Panc1 (cell line): ENCODE measurements around the gene FTO. TPM values are rescaled to one million over a fixed set of nuclear protein-coding genes. Genes with fewer than 3 reads are reported as not detected.

Experiments used
- ATAC-seq: fragments of 200-7000 bp; cut with Tn5 transposase; 2 replicates; pipeline ENCODE4 v1.9.1; 2020; ENCODE audit warnings: mild to moderate bottlenecking, moderate library complexity
- BruUV-seq: library from RNA; stranded (reverse); fragments of 400-500 nt; replicated peaks from 2 replicates; lab custom pipeline; 2021; lab: Mats Ljungman, UMichigan
- CTCF ChIA-PET: fragments of 300-600 bp; sonication (Branson Sonifier 250); formaldehyde crosslinking; loops from one replicate; lab custom pipeline; 2022; ENCODE audit warnings: antibody characterized with exemption; lab: Charles Lee
- POLR2A ChIA-PET: fragments of 300-600 bp; sonication (Branson Sonifier 250); formaldehyde crosslinking; loops from one replicate; lab custom pipeline; 2022; ENCODE audit warnings: antibody characterized with exemption; lab: Charles Lee
- DNase-seq: peaks from one replicate; pipeline ENCODE4 v3.0.0-alpha.2; 2010; ENCODE audit warnings: low read depth, low spot score
- H3K27ac ChIP-seq: 2 replicates; pipeline ENCODE4 v1.5.1; 2011; ENCODE audit warnings: mild to moderate bottlenecking, low read length, inconsistent platforms
- H3K27me3 ChIP-seq: fragments of 200-500 bp; sonication (Bioruptor generic); 2 replicates; pipeline ENCODE4 v1.6.0; 2014; ENCODE audit warnings: low read length, inconsistent platforms; ENCODE audit not compliant: control insufficient read depth, insufficient read depth
- H3K36me3 ChIP-seq: fragments of 200-500 bp; sonication (Bioruptor generic); 2 replicates; pipeline ENCODE4 v1.5.1; 2014; ENCODE audit warnings: inconsistent platforms, mild to moderate bottlenecking, low read length, moderate library complexity; ENCODE audit not compliant: control insufficient read depth, insufficient read depth
- H3K4me1 ChIP-seq: 2 replicates; pipeline ENCODE4 v1.5.1; 2011; ENCODE audit warnings: inconsistent platforms, mild to moderate bottlenecking, low read length, moderate library complexity; ENCODE audit not compliant: control insufficient read depth, insufficient read depth
- H3K4me3 ChIP-seq, 2 experiments: 2 replicates each; pipeline ENCODE4 v1.5.1; 2011 to 2012; ENCODE audit warnings: low read depth in 2 of 2, low read length in 2 of 2, mild to moderate bottlenecking in 2 of 2, inconsistent platforms in 1 of 2, moderate library complexity in 1 of 2
- H3K9me3 ChIP-seq: fragments of 200-500 bp; sonication (Bioruptor generic); 2 replicates; pipeline ENCODE4 v1.5.1; 2014; ENCODE audit warnings: low read depth, mild to moderate bottlenecking, inconsistent platforms, low read length, moderate library complexity; ENCODE audit not compliant: control insufficient read depth, insufficient read depth
- POLR2AphosphoS5 ChIP-seq: IDR thresholded peaks from 2 replicates; pipeline ENCODE4 v1.6.1; 2012; ENCODE audit warnings: mild to moderate bottlenecking, low read depth, low read length, moderate library complexity
- REST ChIP-seq, 2 experiments: IDR thresholded peaks; 2 replicates each; pipeline ENCODE4 v1.6.1; 2011 to 2012; ENCODE audit warnings: low read depth in 2 of 2, control low read depth in 1 of 2, low read length in 1 of 2, mild to moderate bottlenecking in 1 of 2, moderate library complexity in 1 of 2; ENCODE audit not compliant: insufficient read depth in 1 of 2
- SIN3A ChIP-seq: IDR thresholded peaks from 2 replicates; pipeline ENCODE4 v1.6.1; 2012; ENCODE audit warnings: low read depth, mild to moderate bottlenecking, low read length, moderate library complexity, borderline replicate concordance; ENCODE audit not compliant: insufficient read depth
- TCF7L2 ChIP-seq: IDR thresholded peaks from 2 replicates; pipeline ENCODE4 v1.6.1; 2011; ENCODE audit warnings: mild to moderate bottlenecking, low read depth, low read length, inconsistent platforms
- in situ Hi-C: cut with HindIII; loops from 2 replicates; pipeline ENCODE4 v1.10.0; 2016; ENCODE audit warnings: low sequenced_read_pairs, low pct_unique_long_range_greater_than_20kb
- intact Hi-C: fragments of 100-400 bp; cut with micrococcal nuclease; formaldehyde crosslinking; loops from one replicate; pipeline ENCODE4 v1.10.0; 2022; ENCODE audit not compliant: unreplicated experiment
- total RNA-seq: library from RNA; stranded (reverse); gene quantifications from one replicate; pipeline ENCODE4 v1.2.1, GENCODE V29; 2021; ENCODE audit not compliant: unreplicated experiment
- TF ChIP-seq, protein P1 (sequence below): fragments of 450-650 bp; IDR thresholded peaks from 2 replicates; pipeline ENCODE4 v1.5.1; 2017; ENCODE audit warnings: mild to moderate bottlenecking

FTO gene
- total RNA-seq, 1 experiment from 2014 or later: 38.2 TPM

- BruUV-seq: no TSS peak
- no peaks in the 10 kb centered on the region; the same call in 1 of the 2 replicates for H3K27me3 ChIP-seq
- no peaks in the 10 kb centered on the region for H3K4me1 ChIP-seq
- intact Hi-C loops (no loop called here), in situ Hi-C loops (no loop called here)
- ChIA-PET CTCF (no interaction called here), POLR2A (no interaction called here)
- H3K4me3 ChIP-seq: no peak overlapping the region
- DNase-seq (no peak), ATAC-seq (no peak)
- TF ChIP-seq SIN3A: no peak
- no peak for TF ChIP-seq TCF7L2
- no peak for TF ChIP-seq REST (IDR thresholded peaks at IDR 0.05; ENCODE audit: insufficient read depth in 1 of 2, low read depth in 2 of 2, low read length in 1 of 2)
- TF ChIP-seq POLR2AphosphoS5: no peak
- TF ChIP-seq, protein P1, sequence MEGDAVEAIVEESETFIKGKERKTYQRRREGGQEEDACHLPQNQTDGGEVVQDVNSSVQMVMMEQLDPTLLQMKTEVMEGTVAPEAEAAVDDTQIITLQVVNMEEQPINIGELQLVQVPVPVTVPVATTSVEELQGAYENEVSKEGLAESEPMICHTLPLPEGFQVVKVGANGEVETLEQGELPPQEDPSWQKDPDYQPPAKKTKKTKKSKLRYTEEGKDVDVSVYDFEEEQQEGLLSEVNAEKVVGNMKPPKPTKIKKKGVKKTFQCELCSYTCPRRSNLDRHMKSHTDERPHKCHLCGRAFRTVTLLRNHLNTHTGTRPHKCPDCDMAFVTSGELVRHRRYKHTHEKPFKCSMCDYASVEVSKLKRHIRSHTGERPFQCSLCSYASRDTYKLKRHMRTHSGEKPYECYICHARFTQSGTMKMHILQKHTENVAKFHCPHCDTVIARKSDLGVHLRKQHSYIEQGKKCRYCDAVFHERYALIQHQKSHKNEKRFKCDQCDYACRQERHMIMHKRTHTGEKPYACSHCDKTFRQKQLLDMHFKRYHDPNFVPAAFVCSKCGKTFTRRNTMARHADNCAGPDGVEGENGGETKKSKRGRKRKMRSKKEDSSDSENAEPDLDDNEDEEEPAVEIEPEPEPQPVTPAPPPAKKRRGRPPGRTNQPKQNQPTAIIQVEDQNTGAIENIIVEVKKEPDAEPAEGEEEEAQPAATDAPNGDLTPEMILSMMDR: no peak
- H3K27ac ChIP-seq: no peak overlapping the region
- H3K36me3 ChIP-seq: no peaks in the 10 kb centered on the region
- no peaks in the 10 kb centered on the region for H3K9me3 ChIP-seq
Measured at GRCh38 chr16:54175552-54176375, 471.8 kb downstream of the FTO start.

- no peaks in the 10 kb centered on the region for H3K36me3 ChIP-seq
- intact Hi-C loops: no loop called here
- no peaks in the 10 kb centered on the region for H3K27me3 ChIP-seq
- in situ Hi-C loops: no loop called here
- POLR2A ChIA-PET: no interaction called here
- CTCF ChIA-PET: no interaction called here
- no peaks in the 10 kb centered on the region for H3K4me1 ChIP-seq
- no peak overlapping the region for H3K4me3 ChIP-seq
- no peak for DNase-seq
- no peaks in the 10 kb centered on the region for H3K9me3 ChIP-seq
- no peak overlapping the region for H3K27ac ChIP-seq
- TF ChIP-seq REST (IDR thresholded peaks at IDR 0.05; ENCODE audit: insufficient read depth in 1 of 2, low read depth in 2 of 2, low read length in 1 of 2) (no peak), POLR2AphosphoS5 (no peak), SIN3A (no peak), TCF7L2 (no peak)
- TF ChIP-seq, protein P1: no peak
- BruUV-seq: no TSS peak
- ATAC-seq: no peak
Measured at GRCh38 chr16:54176376-54176901, 472.5 kb downstream of the FTO start.
